ENCODE measurements around the gene MTHFD1L.
"Not testable (repeated sequence)": the region's sequence is repeated elsewhere in the genome, so short reads cannot be mapped to it uniquely, and the experiment has no call there.

Gene MTHFD1L

DNA sequence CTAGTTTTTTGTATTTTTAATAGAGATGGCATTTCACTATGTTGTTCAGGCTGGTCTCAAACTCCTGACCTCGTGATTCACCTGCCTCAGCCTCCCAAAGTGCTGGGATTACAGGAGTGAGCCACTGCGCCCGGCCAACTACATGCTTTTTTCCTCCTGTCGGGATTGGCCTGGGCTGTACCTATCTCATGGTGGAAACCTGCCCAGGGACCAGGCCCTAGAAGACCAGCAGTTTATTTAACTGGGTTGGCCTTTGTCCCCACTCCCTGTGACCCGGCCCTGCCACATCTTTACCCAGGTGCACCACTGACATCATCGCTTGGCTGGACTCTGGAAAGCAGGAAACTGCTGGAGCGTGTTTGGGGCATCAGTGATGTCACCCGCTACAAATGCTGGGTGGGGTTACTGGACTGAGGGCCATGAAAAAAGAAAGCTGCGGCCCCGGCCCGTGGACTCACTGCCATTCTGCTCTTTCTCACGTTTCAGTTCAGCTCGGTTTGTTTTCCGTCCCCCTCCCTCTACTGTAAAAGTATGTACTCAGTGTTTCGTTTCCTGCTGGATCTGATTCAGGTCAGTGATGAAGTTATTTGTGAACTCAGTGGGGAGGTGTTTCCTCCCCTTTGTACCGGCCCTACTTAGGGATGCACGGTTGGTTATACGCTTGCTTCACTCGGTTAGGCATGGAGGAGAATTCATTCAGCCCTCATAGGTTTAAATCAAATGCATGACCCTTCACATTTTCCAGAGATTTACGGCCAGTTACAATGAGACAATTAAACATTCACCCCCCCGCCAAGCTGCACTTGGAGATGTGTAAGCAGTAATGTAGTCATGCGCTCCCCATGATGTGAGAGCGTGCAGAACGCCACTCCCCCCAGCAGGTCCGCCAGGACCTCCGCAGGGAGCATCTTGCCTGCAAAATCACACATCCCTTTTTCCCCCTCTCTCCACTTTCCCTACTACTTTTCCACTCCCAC, 179.3 kb downstream of the MTHFD1L start:
- DNase-seq = no peak

- not testable (repeated sequence) for DNase-seq
These were observed 180.2 kb downstream of the MTHFD1L start for GRCh38 chr6:151045511-151046222.

DNA sequence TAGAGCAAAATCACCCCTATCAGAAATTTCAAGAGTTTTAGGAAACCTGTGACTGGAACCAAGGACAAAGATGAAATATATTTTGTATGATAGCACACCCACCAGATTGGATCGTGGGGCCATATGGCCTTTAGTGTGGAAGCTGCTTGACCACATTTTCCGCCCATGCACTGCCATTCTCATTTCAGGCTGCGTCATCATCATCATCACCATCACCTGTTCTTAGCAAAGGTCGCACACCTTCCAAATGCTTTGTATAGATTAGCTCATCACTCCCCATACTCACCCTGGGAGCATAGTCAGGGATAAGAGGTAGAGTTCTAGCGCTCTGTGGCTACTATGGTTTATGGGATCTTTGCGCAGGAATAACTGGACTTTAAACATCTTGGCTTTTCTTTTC, 185.7 kb downstream of the MTHFD1L start:
- no peak for DNase-seq

DNA sequence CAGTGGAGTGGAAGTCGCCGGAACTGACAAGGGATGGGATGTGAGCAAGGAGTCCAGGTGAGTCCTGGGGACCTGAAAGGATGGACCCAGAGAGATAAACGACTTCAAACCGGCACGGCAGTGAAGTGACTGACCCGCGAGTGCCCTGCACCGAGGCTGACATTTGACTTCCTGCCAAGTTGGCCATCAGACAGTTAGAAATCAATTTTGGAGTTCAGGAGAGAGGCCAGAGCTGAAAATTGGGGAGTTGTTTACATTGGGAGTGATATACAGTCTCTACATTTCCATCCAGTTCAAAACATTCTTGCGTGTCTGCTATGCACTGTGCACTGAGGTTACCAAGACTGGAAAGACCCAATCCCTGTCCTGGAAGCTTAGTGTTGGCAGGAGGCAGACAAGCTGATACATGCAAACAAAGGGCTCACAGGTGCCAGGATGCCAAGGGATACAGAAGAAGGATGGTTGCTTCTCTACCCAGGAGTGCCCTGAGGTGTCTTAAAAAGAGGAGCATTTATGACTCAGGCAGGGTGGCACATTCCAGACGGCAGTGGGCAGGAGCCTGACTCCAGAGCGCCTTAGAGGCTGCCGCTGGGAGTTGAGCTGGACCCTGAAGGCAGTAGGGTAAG, 186.6 kb downstream of the MTHFD1L start:
- no peak for DNase-seq

GRCh38 chr6:151054306-151054705, 188.8 kb downstream of the MTHFD1L start:
- no peak for DNase-seq

GRCh38 chr6:151056230-151056907, 190.9 kb downstream of the MTHFD1L start:
- DNase-seq = no peak

GRCh38 chr6:151057061-151057460, 191.6 kb downstream of the MTHFD1L start:
- DNase-seq = no peak

DNA sequence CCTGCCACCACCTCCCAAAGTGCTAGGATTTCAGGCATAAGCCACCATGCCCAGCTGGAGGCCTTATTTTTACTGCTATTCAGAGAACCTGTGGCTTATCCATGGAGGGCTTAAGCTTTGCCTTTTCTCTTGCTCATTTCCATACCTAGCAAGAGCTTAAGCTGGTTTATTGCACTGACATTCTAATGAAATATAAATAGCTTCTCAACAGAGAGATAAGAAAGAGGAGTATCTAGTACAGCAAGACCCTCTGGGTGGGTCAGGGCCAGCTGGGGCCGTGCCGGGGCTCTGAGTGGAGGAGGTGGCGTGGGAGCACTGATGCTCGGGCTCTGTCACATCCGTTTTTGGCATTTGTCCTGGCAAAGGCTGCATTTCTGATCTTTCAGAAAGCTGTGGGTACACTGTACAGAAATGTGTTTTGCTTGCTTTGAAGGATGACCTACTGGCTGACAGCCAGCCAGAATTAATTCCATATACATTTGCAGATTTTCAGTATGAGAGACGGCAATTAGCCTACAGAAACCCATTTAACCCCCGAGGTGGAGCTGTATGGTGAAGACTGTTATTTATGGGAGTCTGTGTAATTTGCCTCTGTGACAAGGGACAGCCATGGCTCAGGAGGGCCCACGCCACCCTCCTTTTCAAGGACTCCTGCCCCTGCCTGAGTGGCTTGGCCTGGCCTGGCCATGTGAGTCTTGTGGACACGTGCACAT, 192.7 kb downstream of the MTHFD1L start:
- DNase-seq = no peak

- DNase-seq = no peak
These were observed 194.2 kb downstream of the MTHFD1L start for GRCh38 chr6:151059612-151060095.

DNA sequence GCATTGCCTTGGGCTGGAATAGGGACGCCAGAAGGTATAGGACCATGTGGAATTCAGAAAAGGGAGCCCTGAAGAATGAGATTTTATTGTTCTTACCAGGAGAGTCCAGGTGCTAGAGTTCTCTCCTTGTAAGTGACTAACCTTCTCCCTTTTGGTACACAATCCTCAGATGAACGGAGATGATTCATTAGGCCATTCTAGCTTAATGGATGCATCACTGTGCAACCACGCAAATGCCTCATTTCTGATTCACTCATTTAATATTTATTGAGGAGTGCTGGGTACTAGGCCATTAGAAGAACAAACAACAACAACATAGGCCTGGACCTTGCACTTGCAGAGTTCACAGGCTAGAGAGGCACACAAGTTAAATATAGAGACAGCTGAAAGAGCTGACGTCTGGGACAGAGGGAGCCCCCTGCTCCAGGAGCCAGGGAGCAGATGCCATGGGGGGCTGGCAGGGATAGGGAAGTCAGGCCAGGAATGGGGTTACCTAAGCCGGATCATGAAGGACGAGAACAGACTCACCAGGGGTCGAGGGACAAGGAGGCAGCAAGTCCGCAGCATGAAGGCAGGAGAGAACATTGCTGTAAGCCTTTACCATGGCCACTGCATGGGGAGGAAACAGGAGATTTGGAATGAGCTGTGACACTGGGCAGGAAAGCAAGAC, 194.7 kb downstream of the MTHFD1L start:
- DNase-seq = no peak

DNA sequence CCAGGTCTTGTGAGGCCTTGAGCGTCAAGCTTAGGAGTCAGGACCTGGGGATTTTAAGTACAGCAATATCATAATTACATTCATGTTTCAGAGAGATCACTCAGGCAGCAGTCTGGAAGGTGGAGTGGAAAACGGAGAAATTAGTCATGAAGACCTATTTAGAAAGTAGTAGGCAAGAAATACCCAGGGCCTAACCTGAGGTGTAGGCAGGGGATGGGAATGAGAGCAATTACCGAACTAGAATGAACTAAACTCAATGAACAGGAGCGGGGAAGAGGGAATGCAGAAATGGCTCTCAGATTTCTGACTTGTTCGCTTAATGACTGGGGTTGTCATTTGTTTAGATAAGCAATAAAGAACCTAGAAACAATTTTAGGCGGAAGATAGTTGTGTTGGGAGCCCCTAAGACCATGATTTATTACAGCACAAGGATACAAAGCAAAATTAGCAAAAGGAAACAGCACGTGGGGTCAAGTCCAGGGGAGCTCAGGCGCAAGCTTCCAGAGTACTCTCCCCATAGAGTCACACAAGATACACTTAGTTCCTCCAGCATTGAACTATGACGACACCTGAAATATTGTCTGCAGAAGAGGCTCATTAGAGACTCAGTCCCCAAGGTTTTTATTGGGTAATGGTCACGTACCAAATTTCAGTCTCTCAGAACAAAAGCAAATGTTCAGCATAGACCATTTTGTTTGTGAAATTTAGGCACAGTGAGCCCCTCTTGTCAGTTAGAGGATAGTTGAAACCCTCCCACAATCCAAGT, 195.4 kb downstream of the MTHFD1L start:
- DNase-seq = no peak

- DNase-seq = no peak
These were observed 197.8 kb downstream of the MTHFD1L start for GRCh38 chr6:151063352-151063751.

DNA sequence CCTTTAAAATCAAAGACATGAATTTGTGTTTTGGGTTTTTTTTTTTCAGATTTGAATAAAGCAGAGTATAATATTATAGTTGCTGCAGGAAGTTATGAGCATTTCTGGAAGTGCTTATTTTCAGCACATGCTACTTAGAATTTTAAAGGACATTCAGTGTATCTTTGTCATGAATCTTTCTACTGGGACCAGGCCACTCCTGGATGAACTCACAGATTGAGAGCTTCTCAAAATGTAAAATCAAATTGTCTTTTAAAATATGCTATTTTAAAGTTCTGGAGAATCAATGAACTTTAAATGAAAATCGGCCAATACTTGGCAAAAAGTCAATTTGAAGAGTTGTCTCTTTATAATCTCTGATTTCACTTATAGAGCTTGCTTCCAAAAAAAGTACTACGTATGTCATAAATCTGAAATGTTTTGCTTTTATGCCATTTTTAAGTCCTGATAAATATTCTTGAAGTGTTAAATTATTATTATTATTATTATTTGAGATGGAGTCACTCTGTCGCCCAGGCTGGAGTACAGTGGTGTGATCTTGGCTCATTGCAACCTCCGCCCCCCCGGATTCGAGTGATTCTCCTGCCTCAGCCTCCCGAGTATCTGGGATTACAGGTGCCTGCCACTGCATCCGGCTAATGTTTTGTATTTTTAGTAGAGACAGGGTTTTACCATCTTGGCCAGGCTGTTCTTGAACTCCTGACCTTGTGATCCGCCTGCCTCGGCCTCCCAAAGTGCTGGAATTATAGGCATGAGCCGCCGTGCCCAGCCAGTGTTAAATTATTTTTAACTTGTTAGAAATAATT, 198.5 kb downstream of the MTHFD1L start:
- no peak for DNase-seq

DNA sequence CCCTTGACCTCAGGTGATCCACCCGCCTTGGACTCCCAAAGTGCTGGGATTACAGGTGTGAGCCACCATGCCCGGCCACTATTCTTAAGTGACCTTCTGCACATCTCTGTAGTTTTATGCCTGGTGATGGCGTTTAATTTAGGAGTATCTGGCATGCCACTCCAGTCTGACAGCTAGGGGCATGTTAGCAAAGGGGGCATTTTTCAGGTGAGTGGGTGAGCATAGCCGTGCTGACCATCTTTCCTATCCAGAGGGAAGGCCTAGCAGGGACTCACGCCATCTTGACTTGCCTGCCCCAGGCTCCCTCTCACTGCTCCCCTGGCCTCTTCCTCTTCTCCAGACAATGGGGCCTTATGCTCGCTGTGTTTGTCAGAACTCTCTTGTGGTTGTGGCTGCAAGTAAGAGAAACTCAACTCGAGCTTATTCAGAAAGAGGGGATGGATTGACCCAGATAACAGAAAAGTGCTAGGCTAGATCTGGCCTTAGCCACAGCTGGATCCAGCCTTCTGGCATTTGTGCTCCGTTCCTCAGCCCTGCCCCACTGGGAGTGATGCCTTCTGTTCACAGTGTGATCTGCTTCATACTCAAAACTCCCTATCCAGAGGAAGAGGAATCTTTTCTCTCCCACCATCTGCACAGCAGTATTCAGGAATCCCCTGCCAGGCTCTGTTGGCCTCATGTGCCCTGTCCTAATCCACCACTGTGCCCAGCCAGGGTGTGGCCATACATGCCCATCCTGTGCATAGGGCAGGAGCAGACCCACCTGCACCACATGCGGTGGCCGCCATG, 199.7 kb downstream of the MTHFD1L start:
- no peak for DNase-seq

DNA sequence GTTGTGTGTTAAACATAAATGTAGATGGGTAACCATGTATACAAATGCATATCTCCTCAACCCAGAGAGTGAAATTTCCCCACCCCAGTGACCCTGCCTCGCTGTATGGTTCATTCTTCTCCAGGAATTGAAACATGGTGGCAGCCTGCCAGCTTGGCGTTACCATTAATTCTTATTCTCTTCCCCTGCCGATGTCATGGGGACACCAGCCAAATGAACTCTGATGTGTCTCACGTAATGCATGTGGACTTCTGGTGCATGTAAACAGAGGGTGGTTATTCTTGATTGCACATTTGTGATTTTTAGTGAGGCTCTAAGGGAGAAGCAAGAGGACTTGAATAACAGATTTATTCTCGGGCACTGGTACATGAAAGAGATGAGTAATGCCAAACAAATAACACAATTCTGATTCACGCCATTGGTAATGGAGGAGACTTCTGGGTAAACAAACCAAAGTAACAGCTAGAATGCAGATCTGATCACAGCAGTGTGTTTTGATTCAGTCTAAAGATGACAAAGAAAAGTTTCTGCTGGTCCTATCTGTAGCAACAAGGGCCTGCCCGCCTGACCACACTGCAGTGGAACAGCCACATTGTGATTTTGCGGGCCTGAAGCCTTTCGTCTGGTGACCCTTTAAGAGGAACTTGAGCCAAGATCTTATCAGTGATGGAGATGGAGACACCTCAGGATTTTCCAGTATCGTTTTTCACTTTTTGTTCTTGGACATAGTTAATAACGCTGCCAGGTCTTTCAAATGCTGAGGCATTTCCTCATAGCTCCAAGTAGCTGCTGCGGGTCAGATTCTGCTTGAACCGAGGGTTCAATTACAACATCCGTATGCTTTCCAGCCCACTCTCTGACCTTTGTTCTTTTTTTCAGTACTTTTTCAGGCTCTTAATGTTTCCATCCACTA, 202.4 kb downstream of the MTHFD1L start:
- no peak for DNase-seq

GRCh38 chr6:151068761-151069312, 203.3 kb downstream of the MTHFD1L start:
- no peak for DNase-seq

DNA sequence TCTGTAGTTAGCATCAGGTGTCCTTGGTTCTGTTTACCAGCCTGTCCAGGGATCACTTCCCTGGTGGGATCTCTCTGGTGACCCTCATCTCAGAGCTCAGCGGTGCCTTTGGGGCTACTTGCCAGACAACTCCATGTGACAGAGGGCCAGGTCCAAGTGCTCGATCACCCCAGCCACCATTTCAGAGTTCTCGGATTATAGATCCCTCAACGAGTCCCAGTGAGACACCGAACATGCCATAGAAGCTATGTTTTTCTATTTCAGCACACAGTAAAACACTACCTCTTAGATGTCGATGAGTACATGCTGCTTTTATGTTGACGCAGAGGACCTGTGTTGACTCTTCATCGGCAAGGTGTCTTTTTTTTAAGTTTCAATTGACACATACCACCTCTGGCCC, 204.1 kb downstream of the MTHFD1L start:
- DNase-seq = no peak

All from stimulated activated CD4-positive, alpha-beta T cell treated with anti-CD3 and anti-CD28 coated beads, Interleukin-4, amount 100 ng/mL, for 4 hours (primary cell).